Activated T-cell treated with anti-CD3 and anti-CD28 coated beads for 48 hours (primary cell): ENCODE data around the gene ZFYVE28.

Experiments used
- DNase-seq: peaks from one replicate; pipeline ENCODE4 v3.0.0-alpha.2; 2020; ENCODE audit warnings: low read depth

ZFYVE28 gene

GRCh38 chr4:2272026-2272827 is 146.2 kb downstream of the ZFYVE28 start:
- DNase-seq, result no peak

- DNase-seq, result no peak
Measured at GRCh38 chr4:2271279-2272025, 147.0 kb downstream of the ZFYVE28 start.

DNA sequence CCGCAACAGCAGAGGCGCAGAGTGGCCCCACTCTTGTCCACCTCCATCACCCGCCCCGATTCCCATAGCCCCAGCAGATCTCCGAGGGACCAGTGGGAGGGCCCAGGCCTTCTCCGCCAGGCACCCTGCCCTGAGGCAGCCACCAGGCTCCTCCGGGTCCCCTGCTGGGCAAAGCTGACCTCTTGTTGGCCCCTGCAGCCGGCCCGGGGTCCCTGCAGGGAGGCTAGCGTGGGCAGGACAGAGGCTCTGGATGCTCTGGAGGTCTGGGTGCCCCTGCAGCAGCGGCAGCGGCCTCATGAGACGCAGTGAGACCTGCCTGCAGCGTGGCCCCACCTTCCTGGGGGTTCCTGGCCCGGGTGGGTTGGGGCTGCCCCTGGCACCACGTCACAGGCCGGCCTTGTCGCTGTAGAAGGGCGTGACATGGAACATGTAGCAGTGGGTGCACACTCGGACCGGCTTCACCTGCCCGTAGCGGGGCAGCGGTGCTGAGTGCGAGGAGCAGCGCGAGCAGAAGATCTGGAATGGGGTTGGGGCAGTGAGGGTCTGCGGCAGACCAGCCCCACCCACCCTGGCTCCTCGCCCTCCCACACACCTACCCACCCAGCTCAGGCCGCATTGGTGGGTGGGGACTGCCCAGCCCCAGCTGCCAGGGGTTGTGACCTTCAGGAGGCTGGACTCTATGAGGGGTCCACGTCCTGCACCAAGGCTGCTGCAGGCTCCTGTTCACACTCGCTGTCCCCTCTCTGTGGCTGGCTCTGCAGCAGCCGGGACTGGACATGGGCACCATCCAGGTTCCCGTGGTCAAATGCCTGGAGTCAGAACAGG is 147.9 kb downstream of the ZFYVE28 start:
- DNase-seq, result no peak

GRCh38 chr4:2269618-2270163 is 148.8 kb downstream of the ZFYVE28 start:
- DNase-seq, result no peak

- no peak for DNase-seq
Measured at GRCh38 chr4:2269206-2269531, 149.3 kb downstream of the ZFYVE28 start.

DNA sequence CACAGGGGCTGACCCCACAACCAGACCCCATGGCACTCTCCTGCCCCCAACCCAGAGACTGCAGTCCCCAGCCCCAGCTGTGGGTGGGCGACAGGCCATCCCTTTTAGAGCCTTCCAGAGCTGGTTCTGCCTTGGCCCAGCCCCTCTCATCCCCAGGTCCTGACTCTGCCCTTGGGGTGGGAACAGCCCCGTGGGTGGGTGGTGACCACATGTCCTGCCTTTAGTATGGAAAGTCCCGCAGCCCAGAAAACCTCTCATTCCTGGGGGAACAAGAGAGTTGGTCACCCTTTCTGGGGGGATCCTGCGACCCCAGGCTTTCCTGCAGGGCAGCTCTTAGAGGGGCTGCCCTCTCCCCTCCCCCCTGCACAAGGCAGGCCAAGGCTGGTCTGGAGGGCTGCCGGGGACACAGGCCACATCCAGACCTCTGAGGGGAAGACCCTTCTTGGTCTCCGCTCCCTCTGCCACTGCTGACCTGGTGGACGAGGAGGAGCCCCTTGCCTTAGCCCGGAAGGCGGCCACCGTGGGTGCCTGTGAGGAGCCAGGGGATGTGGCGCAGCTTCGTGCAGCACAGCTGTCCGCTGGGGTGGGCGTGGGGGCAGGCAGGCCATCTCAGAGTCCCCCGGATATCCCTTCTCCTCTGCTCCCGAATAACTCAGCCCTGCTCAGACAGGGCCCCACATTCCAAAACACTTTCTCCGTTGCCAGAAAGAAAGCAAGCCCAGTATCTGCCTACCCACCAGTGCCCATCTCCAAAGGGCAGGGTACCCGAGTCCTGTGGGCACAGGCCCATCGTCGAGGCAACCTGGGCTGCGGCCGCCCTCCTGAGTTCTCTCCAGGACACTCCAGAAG is 149.9 kb downstream of the ZFYVE28 start:
- no peak for DNase-seq

DNA sequence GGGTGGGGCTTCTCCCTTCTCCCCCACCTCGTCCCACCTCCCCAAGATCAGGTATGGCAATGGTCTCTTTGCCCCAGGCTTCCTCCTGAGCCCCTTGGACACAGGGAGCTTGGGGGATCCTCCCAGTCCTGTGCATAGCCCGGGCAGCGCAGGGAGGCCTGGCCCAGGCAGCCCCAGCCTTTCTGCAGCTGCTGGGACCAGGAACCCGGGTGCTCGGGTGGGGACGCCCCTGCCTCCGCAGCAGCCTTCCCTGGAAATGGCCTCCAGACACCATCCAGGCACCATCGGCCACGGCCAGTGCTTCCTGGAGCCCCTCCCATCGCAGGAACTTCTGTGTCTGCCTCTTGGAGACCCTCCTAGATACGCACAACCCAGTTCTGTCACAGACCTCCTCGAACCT is 150.6 kb downstream of the ZFYVE28 start:
- DNase-seq, result no peak

DNA sequence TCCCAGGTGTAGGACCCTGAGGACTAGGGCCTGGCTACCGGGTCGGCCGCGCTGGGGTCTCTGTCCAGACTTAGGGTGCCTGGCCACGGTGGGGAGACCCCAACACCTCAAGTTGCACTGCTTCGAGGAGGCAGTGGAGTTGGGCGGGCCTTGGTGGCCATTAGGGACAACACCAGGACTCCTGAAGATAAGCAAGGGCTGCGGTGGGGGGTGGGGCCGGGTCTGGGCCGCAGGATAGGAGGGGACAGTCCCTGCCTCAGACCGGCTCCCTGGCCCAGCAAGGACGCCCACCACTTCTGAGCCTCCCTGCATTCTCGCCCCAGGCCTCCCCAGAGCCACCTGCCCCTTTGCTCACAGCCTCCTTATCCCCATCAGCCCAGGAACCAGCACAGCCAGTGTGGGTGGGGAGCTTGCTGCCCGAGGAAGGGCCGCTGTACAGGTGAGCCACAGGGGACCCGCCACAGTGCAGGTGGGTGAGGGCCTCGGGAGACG is 151.1 kb downstream of the ZFYVE28 start:
- DNase-seq, result no peak

DNA sequence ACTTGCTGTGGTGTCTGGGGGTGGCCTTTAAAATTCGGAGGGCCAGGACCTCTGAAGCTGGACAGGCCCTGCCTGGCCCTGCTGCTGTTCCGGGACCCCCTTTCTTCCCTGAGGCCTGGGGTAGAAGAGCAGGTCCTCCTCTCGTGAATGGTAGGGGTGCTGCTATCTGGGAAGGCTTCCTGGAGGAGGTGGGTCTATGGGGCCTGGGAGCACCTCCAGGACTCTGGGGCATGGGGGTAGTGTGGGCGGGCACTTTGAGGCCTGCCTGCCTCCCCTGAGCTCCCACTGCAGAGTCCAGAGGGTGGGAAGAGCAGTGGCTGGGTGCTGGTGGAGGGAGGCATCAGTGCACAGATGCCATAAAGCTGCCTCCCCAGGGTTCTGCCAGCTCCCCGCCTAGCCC is 151.6 kb downstream of the ZFYVE28 start:
- no peak for DNase-seq

DNA sequence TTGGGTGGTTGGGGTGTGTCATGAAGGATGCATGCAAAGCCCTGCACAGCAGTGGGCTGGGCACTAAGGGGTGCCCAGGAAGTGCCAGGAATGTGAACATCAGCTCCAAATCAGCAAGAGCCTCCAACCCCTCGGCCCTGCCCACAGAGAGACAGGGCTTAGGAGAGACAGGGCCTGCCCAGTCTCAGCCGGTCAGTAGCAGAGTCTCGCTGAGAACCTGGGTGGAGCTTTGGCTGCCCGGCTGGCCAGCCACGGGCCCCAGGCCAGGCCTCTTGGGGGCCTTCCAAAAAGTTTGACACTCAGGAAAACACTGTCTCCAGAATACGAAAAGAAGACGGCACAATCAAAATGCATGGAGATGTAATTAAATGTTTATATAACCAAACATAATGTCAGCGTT is 152.3 kb downstream of the ZFYVE28 start:
- no peak for DNase-seq

DNA sequence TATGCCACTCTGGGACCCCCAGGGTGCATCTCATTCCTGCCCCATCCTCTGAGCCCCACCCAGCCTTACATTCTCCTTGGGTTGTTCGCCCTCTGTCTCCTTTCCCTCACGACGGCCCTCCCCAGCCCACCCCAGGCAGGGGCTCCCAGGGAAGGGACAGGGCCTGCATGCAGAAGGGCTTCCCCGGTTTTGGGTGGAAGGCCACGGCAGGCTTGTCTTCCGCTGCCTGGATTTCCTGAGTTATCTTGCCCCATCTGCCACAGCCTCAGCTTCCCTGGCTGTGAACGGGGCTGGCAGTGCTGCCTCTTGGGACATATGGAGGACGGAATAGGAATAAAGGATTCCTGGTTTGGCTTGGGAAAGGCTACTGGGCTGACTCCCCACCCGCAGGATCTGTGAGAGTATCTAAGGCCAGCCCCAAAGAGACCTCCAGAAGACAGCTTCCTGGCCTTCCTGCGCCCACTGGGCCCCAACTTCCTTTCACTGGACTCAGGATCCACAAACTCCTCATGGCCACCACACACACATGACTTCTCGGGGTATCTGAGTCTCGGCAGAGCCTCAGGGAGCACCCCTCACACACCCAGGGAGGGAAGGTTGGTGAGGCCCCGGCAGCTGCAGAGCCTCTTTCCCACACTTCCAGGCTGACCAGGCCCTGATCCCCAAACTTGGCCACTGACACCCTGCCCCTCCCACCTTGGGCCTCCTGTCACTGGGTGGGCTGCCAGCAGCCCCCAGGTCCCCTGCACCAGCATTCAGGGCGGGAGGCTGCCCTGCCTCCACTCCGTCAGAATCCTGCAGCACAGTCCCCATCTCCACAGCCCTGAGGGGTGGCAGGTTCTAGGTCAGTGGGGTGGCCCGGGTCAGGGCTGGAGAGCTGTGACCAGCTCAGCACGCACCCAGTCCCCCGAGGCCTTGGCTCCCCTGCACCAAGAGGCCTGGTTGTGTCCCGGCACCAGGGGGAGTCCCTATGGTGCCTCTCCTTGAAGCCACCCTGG is 153.0 kb downstream of the ZFYVE28 start:
- DNase-seq, result no peak

- DNase-seq, result no peak
Measured at GRCh38 chr4:2264481-2265041, 153.9 kb downstream of the ZFYVE28 start.

- no peak for DNase-seq
Measured at GRCh38 chr4:2263926-2264321, 154.5 kb downstream of the ZFYVE28 start.

DNA sequence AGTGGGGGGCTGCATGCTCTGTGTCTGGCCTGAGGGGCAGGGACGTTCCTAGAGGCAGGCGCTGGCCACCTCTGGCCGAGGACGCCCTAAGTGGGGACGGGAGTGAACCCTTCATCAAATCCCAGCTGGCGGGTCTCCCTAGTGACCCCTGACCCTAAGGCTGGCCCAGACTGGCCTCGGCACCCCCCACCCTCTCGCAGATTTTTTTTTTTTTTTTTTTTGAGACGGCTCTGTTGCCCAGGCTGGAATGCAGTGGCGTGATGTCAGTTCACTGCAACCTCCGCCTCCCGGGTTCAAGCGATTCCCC is 155.5 kb downstream of the ZFYVE28 start:
- DNase-seq, result no peak

- peak; percentile 98 for DNase-seq
Measured at GRCh38 chr4:2262145-2262943, 156.1 kb downstream of the ZFYVE28 start.

GRCh38 chr4:2261853-2262144 is 156.6 kb downstream of the ZFYVE28 start, which contains the start of gene MXD4:
Gene MXD4, minus strand, starts transcription at chr4:2262109. Its CDS starts 129 bp downstream, at chr4:2261980.
- DNase-seq, result no peak

DNA sequence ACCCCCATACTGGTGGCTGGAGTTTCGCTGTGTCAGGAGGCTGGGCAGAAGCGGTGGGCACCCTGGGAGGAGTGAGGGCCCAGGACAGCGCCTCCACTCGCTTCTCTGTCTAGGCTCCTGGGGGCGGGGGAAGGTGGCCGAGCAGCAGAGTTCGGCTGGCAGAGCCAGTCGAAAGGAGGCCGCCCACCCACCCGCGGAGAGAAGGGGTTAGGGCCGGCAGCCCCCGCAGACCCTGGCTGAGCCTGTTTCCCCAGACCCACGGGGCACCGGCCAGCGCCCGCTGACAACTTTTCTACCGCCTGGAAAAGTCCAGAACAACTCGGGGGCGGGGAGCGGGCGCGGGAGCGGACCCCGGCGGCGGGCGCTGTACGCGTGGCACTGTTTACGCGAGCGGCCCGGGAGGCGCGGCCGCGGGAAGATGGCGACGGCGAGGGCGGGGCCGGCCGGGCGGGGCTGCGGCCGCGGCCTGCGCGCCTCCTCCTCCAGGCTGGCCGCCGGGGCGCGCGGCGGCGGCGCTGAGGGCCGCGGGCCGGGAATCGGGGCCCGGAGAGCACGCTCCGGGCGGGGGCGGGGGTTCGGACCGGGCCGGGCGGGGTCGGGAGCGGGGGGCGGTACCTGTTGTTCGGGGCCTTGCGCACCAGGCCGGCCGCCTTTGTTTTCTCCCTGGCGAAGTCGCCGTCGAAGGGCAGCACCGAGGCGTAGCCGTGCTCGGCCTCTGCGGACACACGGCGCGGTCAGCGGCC is 157.2 kb downstream of the ZFYVE28 start:
- peak; percentile 63 for DNase-seq

DNA sequence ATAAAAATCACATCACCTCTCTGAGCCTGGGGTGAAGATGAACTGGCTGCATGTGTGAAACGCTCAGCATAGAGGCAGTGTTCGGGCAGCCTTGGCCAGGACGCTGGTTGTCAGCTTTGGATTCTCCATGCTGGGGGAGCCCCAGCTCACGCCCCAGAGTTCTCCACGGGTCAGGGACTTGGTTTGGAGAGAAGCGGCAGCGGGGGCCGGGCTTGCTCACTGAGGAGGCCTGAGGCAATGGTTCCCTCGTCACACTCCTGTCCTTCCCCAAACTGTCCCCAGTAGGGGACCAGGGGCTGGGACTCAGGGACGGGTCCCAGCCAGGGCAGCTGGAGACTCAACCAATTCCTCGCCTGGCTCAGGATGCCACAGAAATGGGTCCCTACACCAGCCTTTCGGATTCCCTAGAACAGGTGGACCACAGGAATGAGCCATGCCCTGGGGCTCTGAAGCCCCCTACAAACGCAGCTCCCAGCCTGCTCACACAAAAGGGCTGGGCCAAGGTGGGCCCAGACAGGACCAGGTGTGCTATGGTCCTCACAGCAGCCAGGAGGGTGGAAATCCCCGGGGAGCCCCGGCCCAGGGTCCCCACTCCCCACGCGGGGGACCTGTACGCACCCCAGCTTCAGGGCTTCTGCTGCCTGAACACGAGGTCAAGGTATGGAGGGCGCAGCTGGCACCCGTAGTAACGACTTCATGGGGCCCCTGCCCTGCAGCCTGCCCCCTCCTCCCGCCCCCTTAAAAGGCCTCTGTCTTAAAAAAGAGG is 157.9 kb downstream of the ZFYVE28 start:
- no peak for DNase-seq
